ENCODE results near the gene UBE2Q2.

- TF ChIP-seq CTCF (IDR thresholded peaks at IDR 0.05) (peak in 1 of 4 experiments; percentile 9), POLR2A (IDR thresholded peaks at IDR 0.05) (peak; percentile 54 to 55)
These were observed 683 bp downstream of the UBE2Q2 start for GRCh38 chr15:75843678-75844581.
